SK-N-SH (cell line): ENCODE results near the gene DARS2. TPM values are rescaled to one million over a fixed set of nuclear protein-coding genes. Genes with fewer than 3 reads are reported as not detected.

ENCODE experiments used
- CTCF ChIA-PET: fragments of 300-600, 350-600 bp; formaldehyde crosslinking; extraction: SDS; loops from one replicate; lab custom pipeline; 2021; lab: Yijun Ruan, JAX
- POLR2A ChIA-PET: fragments of 350-600 bp; sonication (Branson Sonifier 250); formaldehyde crosslinking; extraction: SDS; loops from one replicate; lab custom pipeline; 2020; ENCODE audit warnings: antibody characterized with exemption, inconsistent platforms; lab: Yijun Ruan, JAX
- DNase-seq: peaks from one replicate; pipeline ENCODE4 v3.0.0; 2012
- H2AFZ ChIP-seq: fragments of 200-600 bp; sonication (generic); 2 replicates; pipeline ENCODE4 v1.8.1; 2016; ENCODE audit warnings: antibody characterized with exemption, mild to moderate bottlenecking, low read depth
- H3F3A ChIP-seq: fragments of 200-600 bp; sonication (generic); replicated peaks from 2 replicates; pipeline ENCODE3; 2016; ENCODE audit warnings: antibody characterized with exemption, mild to moderate bottlenecking; ENCODE audit not compliant: insufficient read depth
- H3K27ac ChIP-seq, 2 experiments: fragments of 200-500 bp in 1 of 2; fragments of 200-600 bp in 1 of 2; sonication (Bioruptor generic) in 1 of 2; sonication (generic), shearing (Covaris generic) in 1 of 2; 2 replicates each; pipeline versions ENCODE4 v1.5.1 to v1.6.1; 2014 to 2016; ENCODE audit warnings: low read depth in 2 of 2, inconsistent platforms in 1 of 2, low read length in 1 of 2, mild to moderate bottlenecking in 1 of 2, mixed read lengths in 1 of 2
- H3K27me3 ChIP-seq: fragments of 200-600 bp; sonication (generic), shearing (Covaris generic); 2 replicates; pipeline ENCODE4 v1.6.1; 2016; ENCODE audit warnings: mixed run types; ENCODE audit not compliant: insufficient read depth
- H3K36me3 ChIP-seq, 2 experiments: fragments of 200-500 bp in 1 of 2; fragments of 200-600 bp in 1 of 2; sonication (Bioruptor generic) in 1 of 2; sonication (generic) in 1 of 2; replicated peaks in 1 of 2; 2 replicates each; pipeline versions ENCODE3 to v1.5.1; 2014 to 2016; ENCODE audit warnings: low read length in 1 of 2, mild to moderate bottlenecking in 1 of 2; ENCODE audit not compliant: insufficient read depth in 2 of 2, control insufficient read depth in 1 of 2
- H3K4me1 ChIP-seq, 2 experiments: fragments of 200-500 bp in 1 of 2; fragments of 200-600 bp in 1 of 2; sonication (Bioruptor generic) in 1 of 2; sonication (generic), shearing (Covaris generic) in 1 of 2; 2 replicates each; pipeline versions ENCODE4 v1.5.1 to v1.6.1; 2014 to 2016; ENCODE audit warnings: low read depth in 1 of 2, low read length in 1 of 2, mixed run types in 1 of 2; ENCODE audit not compliant: insufficient read depth in 2 of 2, control insufficient read depth in 1 of 2
- H3K4me2 ChIP-seq: fragments of 200-600 bp; sonication (generic), shearing (Covaris generic); 2 replicates; pipeline ENCODE4 v1.6.1; 2017; ENCODE audit warnings: mixed run types
- H3K4me3 ChIP-seq, 2 experiments: fragments of 200-500 bp in 1 of 2; fragments of 200-600 bp in 1 of 2; sonication (Bioruptor generic) in 1 of 2; sonication (generic), shearing (Covaris generic) in 1 of 2; 2 replicates each; pipeline versions ENCODE4 v1.5.1 to v1.8.1; 2014 to 2016; ENCODE audit warnings: low read depth in 2 of 2, inconsistent platforms in 1 of 2, low read length in 1 of 2, mild to moderate bottlenecking in 1 of 2, mixed read lengths in 1 of 2, moderate library complexity in 1 of 2
- H3K79me2 ChIP-seq: fragments of 200-600 bp; sonication (generic); 2 replicates; pipeline ENCODE4 v1.8.1; 2017; ENCODE audit warnings: mild to moderate bottlenecking; ENCODE audit not compliant: insufficient read depth
- H3K9ac ChIP-seq: fragments of 200-600 bp; sonication (generic); 2 replicates; pipeline ENCODE4 v1.6.1; 2017; ENCODE audit warnings: mixed run types
- H3K9me2 ChIP-seq: fragments of 200-600 bp; sonication (generic); 2 replicates; pipeline ENCODE4 v1.6.1; 2017; ENCODE audit warnings: mixed run types
- H3K9me3 ChIP-seq: fragments of 200-600 bp; sonication (generic); 2 replicates; pipeline ENCODE4 v1.6.1; 2017; ENCODE audit warnings: mixed run types, mild to moderate bottlenecking, moderate library complexity
- H4K20me1 ChIP-seq: fragments of 200-600 bp; sonication (generic); 2 replicates; pipeline ENCODE4 v1.6.1; 2017; ENCODE audit warnings: mild to moderate bottlenecking, mixed run types; ENCODE audit not compliant: insufficient read depth
- CHD2 ChIP-seq: fragments of 150-350 bp; IDR thresholded peaks from 2 replicates; pipeline ENCODE4 v1.6.1; 2018; ENCODE audit warnings: low read length; ENCODE audit not compliant: partially characterized antibody
- FOSL2 ChIP-seq: IDR thresholded peaks from 2 replicates; pipeline ENCODE4 v1.4.0; 2012; ENCODE audit warnings: low read depth, mild to moderate bottlenecking, moderate library complexity, borderline replicate concordance
- FOXJ3 ChIP-seq: sonication (generic); formaldehyde crosslinking; IDR thresholded peaks from 2 replicates; pipeline ENCODE4 v1.5.1; 2020; ENCODE audit warnings: mild to moderate bottlenecking, missing genetic modification reagents
- FOXM1 ChIP-seq: IDR thresholded peaks from 2 replicates; pipeline ENCODE4 v1.4.0; 2012; ENCODE audit warnings: low read depth, mild to moderate bottlenecking
- GABPA ChIP-seq: IDR thresholded peaks from 2 replicates; pipeline ENCODE4 v1.4.0; 2012; ENCODE audit warnings: low read depth, mild to moderate bottlenecking
- JUND ChIP-seq: IDR thresholded peaks from 2 replicates; pipeline ENCODE4 v1.4.0; 2012
- MXI1 ChIP-seq: IDR thresholded peaks from 2 replicates; pipeline ENCODE4 v1.6.1; 2012; ENCODE audit warnings: mild to moderate bottlenecking, low read depth, low read length, improper control_type of control experiment
- NFIC ChIP-seq: IDR thresholded peaks from 2 replicates; pipeline ENCODE4 v1.4.0; 2012; ENCODE audit warnings: borderline replicate concordance
- NRF1 ChIP-seq: IDR thresholded peaks from 2 replicates; pipeline ENCODE4 v1.6.1; 2012; ENCODE audit warnings: low read depth, mild to moderate bottlenecking, low read length
- RCOR1 ChIP-seq: fragments of 150-350 bp; IDR thresholded peaks from 2 replicates; pipeline ENCODE4 v1.6.1; 2017; ENCODE audit warnings: antibody characterized with exemption, low read length
- REST ChIP-seq: IDR thresholded peaks from 2 replicates; pipeline ENCODE4 v1.6.1; 2012; ENCODE audit warnings: mild to moderate bottlenecking, low read depth, low read length, moderate library complexity
- RFX5 ChIP-seq: IDR thresholded peaks from 2 replicates; pipeline ENCODE4 v1.6.1; 2012; ENCODE audit warnings: mild to moderate bottlenecking, improper control_type of control experiment, low read length
- RXRA ChIP-seq: IDR thresholded peaks from 2 replicates; pipeline ENCODE4 v1.4.0; 2012; ENCODE audit warnings: low read depth, mild to moderate bottlenecking, borderline replicate concordance
- SIN3A ChIP-seq: IDR thresholded peaks from 2 replicates; pipeline ENCODE4 v1.6.1; 2012; ENCODE audit warnings: low read depth, mild to moderate bottlenecking, low read length, moderate library complexity, borderline replicate concordance
- SMC3 ChIP-seq: IDR thresholded peaks from 2 replicates; pipeline ENCODE4 v1.6.1; 2012; ENCODE audit warnings: low read depth, low read length, improper control_type of control experiment
- TAF1 ChIP-seq: IDR thresholded peaks from 2 replicates; pipeline ENCODE4 v1.6.1; 2012; ENCODE audit warnings: low read depth, mild to moderate bottlenecking, low read length, moderate library complexity, borderline replicate concordance
- TCF12 ChIP-seq: IDR thresholded peaks from 2 replicates; pipeline ENCODE4 v1.4.0; 2012
- TEAD4 ChIP-seq: IDR thresholded peaks from 2 replicates; pipeline ENCODE4 v1.4.0; 2012; ENCODE audit warnings: mild to moderate bottlenecking, borderline replicate concordance; ENCODE audit not compliant: insufficient read depth
- USF1 ChIP-seq: IDR thresholded peaks from 2 replicates; pipeline ENCODE4 v1.4.0; 2012; ENCODE audit warnings: low read depth, borderline replicate concordance
- USF2 ChIP-seq: fragments of 150-350 bp; IDR thresholded peaks from 2 replicates; pipeline ENCODE4 v1.6.1; 2017; ENCODE audit warnings: antibody characterized with exemption, low read length, low read depth, borderline replicate concordance
- YY1 ChIP-seq: IDR thresholded peaks from 2 replicates; pipeline ENCODE4 v1.4.0; 2012; ENCODE audit warnings: low read depth, mild to moderate bottlenecking
- WGBS: methylation state at CpG from one replicate; pipeline ENCODE4 v1.1.6; 2017; ENCODE audit warnings: low lambda C conversion rate; 5-methylcytosine and 5-hydroxymethylcytosine counted together
- polyA plus RNA-seq, 3 experiments: library from polyadenylated mRNA; depleted of rRNA; stranded (reverse); fragments of >200 nt; gene quantifications; 2 replicates each; pipeline ENCODE4 v1.2.3, GENCODE V29; 2012
- TF ChIP-seq, protein P1 (sequence below): IDR thresholded peaks from 2 replicates; pipeline ENCODE4; 2012
- TF ChIP-seq, protein P2 (sequence below): IDR thresholded peaks from 2 replicates; pipeline ENCODE4 v1.4.0; 2012; ENCODE audit warnings: low read depth
- TF ChIP-seq, protein P3 (sequence below): IDR thresholded peaks from 2 replicates; pipeline ENCODE4 v1.4.0; 2012; ENCODE audit warnings: low read depth, borderline replicate concordance

The DARS2 gene
- polyA plus RNA-seq (2012; rRNA removed) = 17.1 and 22.1 TPM in 2 replicates
- polyA plus RNA-seq (2012; cell fraction: cytosol; rRNA removed) = 20.1 and 22.9 TPM in 2 replicates
- polyA plus RNA-seq (2012; cell fraction: nucleus; rRNA removed) = 15.1 and 21.4 TPM in 2 replicates

GRCh38 chr1:173824315-173825081 lies at the start of gene DARS2, which contains the start of gene CENPL:
DARS2 (plus strand) TSS chr1:173824673; CDS start chr1:173825230, 557 bp downstream.
CENPL (minus strand) TSS chr1:173824883; CDS start chr1:173811299, 13,584 bp downstream.
- Histone ChIP-seq H3K4me2 (peak within 1 kb of the TSS; percentile 90), H3K27me3 (no peaks in the 10 kb centered on the region), H3K79me2 (peaks cover 67% of the 10 kb centered on the region), H3K27ac (peak within 1 kb of the TSS; percentile 96 to 97), H3F3A (peaks cover 16% of the 10 kb centered on the region), H3K4me3 (peak within 1 kb of the TSS; percentile 76 to 93), H3K9me3 (no peaks in the 10 kb centered on the region), H3K9me2 (no peaks in the 10 kb centered on the region), H3K9ac (peak within 1 kb of the TSS; percentile 86), H2AFZ (peak within 1 kb of the TSS; percentile 91), H4K20me1 (no peaks in the 10 kb centered on the region), H3K4me1 (peaks cover 10 to 13% of the 10 kb centered on the region in 2 experiments; a peak in 3 of 4 replicates), H3K36me3 (peaks cover 7% of the 10 kb centered on the region in 2 experiments)
- DNase-seq = peak; percentile 85
- under 1% methylated on average over 35 of the region's 55 CpGs for WGBS
- ChIA-PET POLR2A (interaction anchor here (1.0 to 1.7 kb wide), 6 partner anchors 10 to 348 kb away, joined by 3 to 8 read pairs (median 4); partner anchors contain the start of genes GAS5, PRDX6 and ZBTB37), CTCF (interaction anchor here (0.6 to 1.9 kb wide), 14 partner anchors 9 to 407 kb away, joined by 3 to 9 read pairs (median 3); partner anchors contain the start of gene KLHL20)
- no peak for TF ChIP-seq FOSL2
- peak; percentile 31 for TF ChIP-seq REST
- TF ChIP-seq USF1 = no peak
- TF ChIP-seq RCOR1 = no peak
- TF ChIP-seq JUND = no peak
- no peak for TF ChIP-seq USF2
- TF ChIP-seq RFX5 = no peak
- no peak for TF ChIP-seq TCF12
- TF ChIP-seq TEAD4 = no peak
- TF ChIP-seq, protein P1, sequence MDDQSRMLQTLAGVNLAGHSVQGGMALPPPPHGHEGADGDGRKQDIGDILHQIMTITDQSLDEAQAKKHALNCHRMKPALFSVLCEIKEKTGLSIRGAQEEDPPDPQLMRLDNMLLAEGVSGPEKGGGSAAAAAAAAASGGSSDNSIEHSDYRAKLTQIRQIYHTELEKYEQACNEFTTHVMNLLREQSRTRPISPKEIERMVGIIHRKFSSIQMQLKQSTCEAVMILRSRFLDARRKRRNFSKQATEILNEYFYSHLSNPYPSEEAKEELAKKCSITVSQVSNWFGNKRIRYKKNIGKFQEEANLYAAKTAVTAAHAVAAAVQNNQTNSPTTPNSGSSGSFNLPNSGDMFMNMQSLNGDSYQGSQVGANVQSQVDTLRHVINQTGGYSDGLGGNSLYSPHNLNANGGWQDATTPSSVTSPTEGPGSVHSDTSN = no peak
- peak; percentile 44; the same call in 1 of the 2 replicates for TF ChIP-seq FOXM1
- TF ChIP-seq, protein P2, sequence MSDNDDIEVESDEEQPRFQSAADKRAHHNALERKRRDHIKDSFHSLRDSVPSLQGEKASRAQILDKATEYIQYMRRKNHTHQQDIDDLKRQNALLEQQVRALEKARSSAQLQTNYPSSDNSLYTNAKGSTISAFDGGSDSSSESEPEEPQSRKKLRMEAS = peak; percentile 82
- TF ChIP-seq SIN3A = peak; percentile 88; the same call in 1 of the 2 replicates
- TF ChIP-seq RXRA = no peak
- TF ChIP-seq NFIC = peak; percentile 61; the same call in 1 of the 2 replicates
- peak; percentile 69 for TF ChIP-seq CHD2
- TF ChIP-seq SMC3 = no peak
- TF ChIP-seq FOXJ3 (CRISPR knock-in tag) = no peak
- TF ChIP-seq, protein P3, sequence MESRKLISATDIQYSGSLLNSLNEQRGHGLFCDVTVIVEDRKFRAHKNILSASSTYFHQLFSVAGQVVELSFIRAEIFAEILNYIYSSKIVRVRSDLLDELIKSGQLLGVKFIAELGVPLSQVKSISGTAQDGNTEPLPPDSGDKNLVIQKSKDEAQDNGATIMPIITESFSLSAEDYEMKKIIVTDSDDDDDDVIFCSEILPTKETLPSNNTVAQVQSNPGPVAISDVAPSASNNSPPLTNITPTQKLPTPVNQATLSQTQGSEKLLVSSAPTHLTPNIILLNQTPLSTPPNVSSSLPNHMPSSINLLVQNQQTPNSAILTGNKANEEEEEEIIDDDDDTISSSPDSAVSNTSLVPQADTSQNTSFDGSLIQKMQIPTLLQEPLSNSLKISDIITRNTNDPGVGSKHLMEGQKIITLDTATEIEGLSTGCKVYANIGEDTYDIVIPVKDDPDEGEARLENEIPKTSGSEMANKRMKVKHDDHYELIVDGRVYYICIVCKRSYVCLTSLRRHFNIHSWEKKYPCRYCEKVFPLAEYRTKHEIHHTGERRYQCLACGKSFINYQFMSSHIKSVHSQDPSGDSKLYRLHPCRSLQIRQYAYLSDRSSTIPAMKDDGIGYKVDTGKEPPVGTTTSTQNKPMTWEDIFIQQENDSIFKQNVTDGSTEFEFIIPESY = no peak; the same call in 1 of the 2 replicates
- peak; percentile 40 for TF ChIP-seq TAF1
- no peak for TF ChIP-seq NRF1
- peak; percentile 100 for TF ChIP-seq YY1
- peak; percentile 86 for TF ChIP-seq GABPA
- TF ChIP-seq MXI1 = peak; percentile 81
